ENCODE results near the gene LPA.

Gene LPA

GRCh38 chr6:160523223-160523622 lies 140.9 kb downstream of the LPA start:
- no peak for DNase-seq (ENCODE audit: extremely low spot score)
- ChIA-PET POLR2A (no interaction called here), CTCF (no interaction called here)
- TF ChIP-seq SUZ12 (IDR thresholded peaks at IDR 0.05), result no peak
- no peak for TF ChIP-seq FOXA1 (IDR thresholded peaks at IDR 0.05)
- no peak for TF ChIP-seq LEF1 (IDR thresholded peaks at IDR 0.05; ENCODE audit: borderline replicate concordance)
- TF ChIP-seq SP1 (IDR thresholded peaks at IDR 0.05), result no peak
- TF ChIP-seq ELF4 (IDR thresholded peaks at IDR 0.05), result no peak
- no peak for TF ChIP-seq CTBP1 (IDR thresholded peaks at IDR 0.05; ENCODE audit: borderline replicate concordance)
- TF ChIP-seq FOXM1 (IDR thresholded peaks at IDR 0.05; ENCODE audit: borderline replicate concordance), result no peak
- no peak for TF ChIP-seq L3MBTL2 (conservative IDR thresholded peaks at IDR 0.05)
- no peak for TF ChIP-seq NFRKB (IDR thresholded peaks at IDR 0.05)
- no peak for TF ChIP-seq FOXK2 (IDR thresholded peaks at IDR 0.05)
- no peak for TF ChIP-seq PKNOX1 (IDR thresholded peaks at IDR 0.05)
- TF ChIP-seq TARDBP (IDR thresholded peaks at IDR 0.05), result no peak
- TF ChIP-seq BHLHE40 (IDR thresholded peaks at IDR 0.05; ENCODE audit: borderline replicate concordance), result no peak
- TF ChIP-seq ZNF384 (IDR thresholded peaks at IDR 0.05), result no peak
- no peak for TF ChIP-seq ARNT (IDR thresholded peaks at IDR 0.05)
- no peak for TF ChIP-seq HDGF (IDR thresholded peaks at IDR 0.05; ENCODE audit: borderline replicate concordance)

GRCh38 chr6:160520043-160520904 lies 143.8 kb downstream of the LPA start:
- DNase-seq (ENCODE audit: extremely low spot score), result peak; percentile 85
- CTCF ChIA-PET, result interaction anchor here (0.6 to 3.7 kb wide), 7 partner anchors 12 to 860 kb away, joined by 3 to 21 read pairs (median 4); no protein-coding TSS in a partner anchor
- POLR2A ChIA-PET, result interaction anchor here (1.1 kb wide), 1 partner anchor 14 kb away, joined by 3 read pairs; no protein-coding TSS in a partner anchor
- TF ChIP-seq L3MBTL2 (conservative IDR thresholded peaks at IDR 0.05) (peak; percentile 95), NFRKB (IDR thresholded peaks at IDR 0.05) (no peak), TARDBP (IDR thresholded peaks at IDR 0.05) (peak; percentile 40; the same call in 1 of the 2 replicates), ARNT (IDR thresholded peaks at IDR 0.05) (no peak), HDGF (IDR thresholded peaks at IDR 0.05; ENCODE audit: borderline replicate concordance) (no peak)

- ChIA-PET CTCF (interaction anchor here (0.7 to 3.7 kb wide), 5 partner anchors 13 to 860 kb away, joined by 3 to 21 read pairs (median 6); no protein-coding TSS in a partner anchor), POLR2A (interaction anchor here (0.5 kb wide), 1 partner anchor 15 kb away, joined by 3 read pairs; no protein-coding TSS in a partner anchor)
- DNase-seq (ENCODE audit: extremely low spot score), result no peak
- TF ChIP-seq TARDBP (IDR thresholded peaks at IDR 0.05) (no peak), BHLHE40 (IDR thresholded peaks at IDR 0.05; ENCODE audit: borderline replicate concordance) (no peak), LEF1 (IDR thresholded peaks at IDR 0.05; ENCODE audit: borderline replicate concordance) (no peak), HDGF (IDR thresholded peaks at IDR 0.05; ENCODE audit: borderline replicate concordance) (no peak), PKNOX1 (IDR thresholded peaks at IDR 0.05) (no peak), ELF4 (IDR thresholded peaks at IDR 0.05) (no peak), FOXK2 (IDR thresholded peaks at IDR 0.05) (no peak)
Observed at GRCh38 chr6:160519603-160520042, 144.5 kb downstream of the LPA start.

- DNase-seq (ENCODE audit: extremely low spot score), result no peak
- ChIA-PET POLR2A (interaction anchor here (0.5 kb wide), 1 partner anchor 15 kb away, joined by 3 read pairs; no protein-coding TSS in a partner anchor), CTCF (interaction anchor here (0.7 to 3.7 kb wide), 5 partner anchors 13 to 861 kb away, joined by 3 to 21 read pairs (median 6); no protein-coding TSS in a partner anchor)
- TF ChIP-seq CTBP1 (IDR thresholded peaks at IDR 0.05; ENCODE audit: borderline replicate concordance) (no peak), FOXK2 (IDR thresholded peaks at IDR 0.05) (no peak), FOXM1 (IDR thresholded peaks at IDR 0.05; ENCODE audit: borderline replicate concordance) (no peak), PKNOX1 (IDR thresholded peaks at IDR 0.05) (no peak), TARDBP (IDR thresholded peaks at IDR 0.05) (no peak), HDGF (IDR thresholded peaks at IDR 0.05; ENCODE audit: borderline replicate concordance) (no peak)
Observed at GRCh38 chr6:160519133-160519532, 144.9 kb downstream of the LPA start.

- TF ChIP-seq FOXA1 (IDR thresholded peaks at IDR 0.05), result no peak
- no peak for TF ChIP-seq ZNF384 (IDR thresholded peaks at IDR 0.05)
- no peak for TF ChIP-seq L3MBTL2 (conservative IDR thresholded peaks at IDR 0.05)
- no peak for TF ChIP-seq FOXK2 (IDR thresholded peaks at IDR 0.05)
- no peak for TF ChIP-seq BHLHE40 (IDR thresholded peaks at IDR 0.05; ENCODE audit: borderline replicate concordance)
- TF ChIP-seq HDGF (IDR thresholded peaks at IDR 0.05; ENCODE audit: borderline replicate concordance), result no peak
- TF ChIP-seq LEF1 (IDR thresholded peaks at IDR 0.05; ENCODE audit: borderline replicate concordance), result no peak
- TF ChIP-seq SP1 (IDR thresholded peaks at IDR 0.05), result no peak
- no peak for TF ChIP-seq NFRKB (IDR thresholded peaks at IDR 0.05)
- TF ChIP-seq ARNT (IDR thresholded peaks at IDR 0.05), result no peak
- TF ChIP-seq CTBP1 (IDR thresholded peaks at IDR 0.05; ENCODE audit: borderline replicate concordance), result no peak
- no peak for TF ChIP-seq FOXM1 (IDR thresholded peaks at IDR 0.05; ENCODE audit: borderline replicate concordance)
- no peak for TF ChIP-seq PKNOX1 (IDR thresholded peaks at IDR 0.05)
- no peak for TF ChIP-seq ELF4 (IDR thresholded peaks at IDR 0.05)
- TF ChIP-seq TARDBP (IDR thresholded peaks at IDR 0.05), result no peak
- DNase-seq (ENCODE audit: extremely low spot score), result no peak
- POLR2A ChIA-PET, result no interaction called here
Observed at GRCh38 chr6:160513836-160514235, 150.2 kb downstream of the LPA start.

More at GRCh38 chr6:160513836-160514235, 150.2 kb downstream of the LPA start:
- CTCF ChIA-PET, result no interaction called here
